Stomach smooth muscle (tissue), 2 donors: Measurements from ENCODE around the gene IL12RB1.
"Not testable (repeated sequence)": the region's sequence is repeated elsewhere in the genome, so short reads cannot be mapped to it uniquely, and the experiment has no call there.

Source experiments
- H3K27ac ChIP-seq: one replicate; pipeline ENCODE4 v1.7.0; 2013; ENCODE audit warnings: mild to moderate bottlenecking, low read length, inconsistent platforms
- H3K27me3 ChIP-seq, 2 donors: one replicate each; pipeline ENCODE4 v1.7.0; 2013; ENCODE audit warnings: low read length in 2 of 2; ENCODE audit not compliant: insufficient read depth in 2 of 2, control insufficient read depth in 1 of 2
- H3K36me3 ChIP-seq, 2 donors: one replicate each; pipeline ENCODE4 v1.7.0; 2013; ENCODE audit warnings: low read length in 2 of 2; ENCODE audit not compliant: control insufficient read depth in 2 of 2, insufficient read depth in 2 of 2
- H3K4me1 ChIP-seq: one replicate; pipeline ENCODE4 v1.7.0; 2013; ENCODE audit warnings: low read length; ENCODE audit not compliant: control insufficient read depth, insufficient read depth
- H3K4me3 ChIP-seq, 2 donors: one replicate each; pipeline ENCODE4 v1.7.0; 2013; ENCODE audit warnings: low read length in 2 of 2
- H3K9ac ChIP-seq, 2 donors: one replicate each; pipeline ENCODE4 v1.7.0; 2013; ENCODE audit warnings: low read length in 2 of 2, mild to moderate bottlenecking in 1 of 2
- H3K9me3 ChIP-seq, 2 donors: one replicate each; pipeline ENCODE4 v1.7.0; 2013; ENCODE audit warnings: low read length in 2 of 2; ENCODE audit not compliant: control insufficient read depth in 2 of 2
- donor health status: healthy.
- donor health status: Pancreatic carcinoma.

IL12RB1 gene

GRCh38 chr19:18112989-18113478 lies 26.3 kb upstream of the IL12RB1 start:
- Histone ChIP-seq H3K36me3 (no peaks in the 10 kb centered on the region), H3K27me3 (peaks cover 8 to 21% of the 10 kb centered on the region in 2 donors), H3K9ac (no peak overlapping the region), H3K4me1 (peaks cover 23% of the 10 kb centered on the region), H3K27ac (no peak overlapping the region), H3K4me3 (no peak overlapping the region), H3K9me3 (no peaks in the 10 kb centered on the region)

GRCh38 chr19:18110609-18111232 lies 24.0 kb upstream of the IL12RB1 start:
- peaks cover 15% of the 10 kb centered on the region for H3K4me1 ChIP-seq
- H3K36me3 ChIP-seq: no peaks in the 10 kb centered on the region
- H3K4me3 ChIP-seq: peak overlapping the region; percentile 68 to 76
- H3K9ac ChIP-seq: no peak overlapping the region
- H3K9me3 ChIP-seq: no peaks in the 10 kb centered on the region
- no peak overlapping the region for H3K27ac ChIP-seq
- peaks cover 11 to 25% of the 10 kb centered on the region in 2 donors for H3K27me3 ChIP-seq

GRCh38 chr19:18109733-18110608 lies 23.2 kb upstream of the IL12RB1 start:
- H3K9ac ChIP-seq: peak overlapping the region; percentile 51 to 60
- peak overlapping the region; percentile 68 to 76 for H3K4me3 ChIP-seq
- H3K27ac ChIP-seq: no peak overlapping the region
- H3K4me1 ChIP-seq: peaks cover 15% of the 10 kb centered on the region
- no peaks in the 10 kb centered on the region for H3K9me3 ChIP-seq
- H3K36me3 ChIP-seq: no peaks in the 10 kb centered on the region
- peaks cover 13 to 25% of the 10 kb centered on the region in 2 donors for H3K27me3 ChIP-seq

GRCh38 chr19:18109341-18109732 lies 22.6 kb upstream of the IL12RB1 start:
- peaks cover 13 to 30% of the 10 kb centered on the region in 2 donors for H3K27me3 ChIP-seq
- H3K36me3 ChIP-seq: no peaks in the 10 kb centered on the region
- no peak overlapping the region for H3K27ac ChIP-seq
- no peaks in the 10 kb centered on the region for H3K9me3 ChIP-seq
- peak overlapping the region; percentile 68 to 76 for H3K4me3 ChIP-seq
- peaks cover 21% of the 10 kb centered on the region for H3K4me1 ChIP-seq
- peak overlapping the region in 1 of 2 donors; percentile 38 for H3K9ac ChIP-seq

GRCh38 chr19:18108897-18109296 lies 22.2 kb upstream of the IL12RB1 start:
- Histone ChIP-seq H3K4me3 (no peak overlapping the region), H3K9ac (no peak overlapping the region), H3K9me3 (no peaks in the 10 kb centered on the region), H3K27me3 (peaks cover 15 to 30% of the 10 kb centered on the region in 2 donors), H3K27ac (no peak overlapping the region), H3K4me1 (peaks cover 25% of the 10 kb centered on the region), H3K36me3 (no peaks in the 10 kb centered on the region)

DNA sequence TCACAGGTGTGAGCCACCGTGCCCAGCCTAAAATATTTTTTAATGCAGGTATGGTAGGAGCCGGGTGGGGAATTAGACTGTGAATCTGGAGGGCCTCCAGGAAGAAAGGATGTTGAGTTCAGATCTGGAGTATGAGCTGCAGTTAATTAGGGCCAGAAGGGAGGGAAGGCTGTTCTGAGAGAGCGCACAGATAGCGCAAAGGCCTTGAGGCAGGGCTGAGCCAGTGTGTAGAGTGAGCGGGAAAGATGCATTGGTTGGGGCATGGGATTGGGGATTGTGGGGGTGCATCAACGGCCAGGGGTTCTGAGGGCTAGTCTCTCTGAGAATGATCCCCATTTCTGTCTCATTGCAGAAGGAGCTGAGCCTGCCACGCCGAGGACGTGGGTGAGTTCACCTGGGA lies 20.5 kb upstream of the IL12RB1 start:
- Histone ChIP-seq H3K36me3 (no peaks in the 10 kb centered on the region), H3K27me3 (peaks cover 15 to 40% of the 10 kb centered on the region in 2 donors), H3K4me1 (peaks cover 25% of the 10 kb centered on the region), H3K27ac (no peak overlapping the region), H3K9me3 (no peaks in the 10 kb centered on the region), H3K4me3 (no peak overlapping the region), H3K9ac (no peak overlapping the region)

GRCh38 chr19:18105259-18105658 lies 18.5 kb upstream of the IL12RB1 start:
- not testable (repeated sequence) for H3K36me3 ChIP-seq, H3K27ac ChIP-seq, H3K4me3 ChIP-seq, H3K9me3 ChIP-seq, H3K9ac ChIP-seq
- Histone ChIP-seq H3K4me1 (peaks cover 19% of the 10 kb centered on the region), H3K27me3 (peaks cover 13 to 37% of the 10 kb centered on the region in 2 donors)

- Histone ChIP-seq H3K4me1 (peaks cover 15% of the 10 kb centered on the region), H3K27ac (no peak overlapping the region), H3K4me3 (peak overlapping the region; percentile 70 to 74), H3K27me3 (peaks cover 14 to 34% of the 10 kb centered on the region in 2 donors), H3K9me3 (no peaks in the 10 kb centered on the region), H3K36me3 (no peaks in the 10 kb centered on the region), H3K9ac (peak overlapping the region; percentile 39 to 64)
These were observed 18.0 kb upstream of the IL12RB1 start for GRCh38 chr19:18104793-18105131.

DNA sequence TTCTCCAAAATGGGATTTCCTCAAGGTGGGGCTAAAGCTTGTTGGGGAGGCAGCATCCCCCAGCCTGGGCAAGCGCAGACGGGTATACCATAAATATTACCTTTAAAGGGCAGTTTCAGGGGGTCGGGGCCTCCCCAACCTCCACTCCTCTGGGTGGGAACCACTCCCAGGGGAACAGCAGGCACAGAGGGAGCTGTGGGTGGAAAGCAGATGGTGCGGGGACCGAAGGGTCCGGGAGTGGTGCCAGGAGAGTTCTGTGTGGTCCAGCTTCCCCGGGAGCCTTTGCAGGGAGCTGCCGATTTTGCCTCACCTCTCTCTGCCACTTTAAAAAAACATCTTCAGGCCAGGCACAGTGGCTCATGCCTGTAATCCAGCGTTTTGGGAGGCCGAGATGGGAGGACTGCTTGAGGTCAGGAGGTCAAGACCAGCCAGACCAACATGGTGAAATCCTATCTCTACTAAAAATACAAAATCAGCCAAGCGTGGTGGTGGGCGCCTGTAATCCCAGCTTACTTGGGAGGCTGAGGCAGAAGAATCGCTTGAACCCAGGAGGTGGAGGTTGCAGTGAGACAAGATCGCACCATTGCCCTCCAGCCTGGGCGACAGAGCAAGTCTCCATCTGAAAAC lies 16.3 kb upstream of the IL12RB1 start:
- Histone ChIP-seq H3K27me3 (peaks cover 25 to 45% of the 10 kb centered on the region in 2 donors), H3K9ac (no peak overlapping the region), H3K36me3 (no peaks in the 10 kb centered on the region), H3K9me3 (no peaks in the 10 kb centered on the region), H3K4me1 (peaks cover 23% of the 10 kb centered on the region), H3K27ac (no peak overlapping the region), H3K4me3 (no peak overlapping the region)

DNA sequence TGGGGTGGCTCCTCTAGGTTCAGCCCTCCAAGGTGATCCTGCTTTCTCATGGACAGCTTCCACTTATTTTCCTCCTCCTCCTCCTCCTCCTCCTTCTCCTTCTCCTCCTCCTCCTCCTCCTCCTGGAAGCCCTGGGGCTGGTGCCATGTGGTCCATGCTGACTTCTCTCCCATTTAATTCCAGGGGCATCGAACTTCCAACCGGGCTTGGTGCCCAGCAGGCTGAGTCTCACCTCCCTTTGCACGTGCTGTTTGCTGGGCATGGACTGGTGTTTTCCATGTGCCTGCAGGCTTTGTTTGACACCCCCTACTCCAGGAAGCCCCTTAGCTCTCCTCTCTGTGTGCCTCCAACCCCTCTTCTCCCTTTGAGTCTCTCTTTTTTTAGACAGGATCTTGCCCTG lies 14.5 kb upstream of the IL12RB1 start:
- Histone ChIP-seq H3K36me3 (no peaks in the 10 kb centered on the region), H3K9me3 (no peaks in the 10 kb centered on the region), H3K9ac (no peak overlapping the region), H3K27me3 (peaks cover 26 to 46% of the 10 kb centered on the region in 2 donors), H3K27ac (no peak overlapping the region), H3K4me3 (no peak overlapping the region), H3K4me1 (peaks cover 27% of the 10 kb centered on the region)
